Right lung (tissue), 5 donors: Measurements from ENCODE around the gene SEMA4C. TPM values are rescaled to one million over a fixed set of nuclear protein-coding genes. Genes with fewer than 3 reads are reported as not detected.
"Not testable (repeated sequence)": the region's sequence is repeated elsewhere in the genome, so short reads cannot be mapped to it uniquely, and the experiment has no call there.

Source experiments
- DNase-seq, 2 donors: peaks; one replicate each; pipeline ENCODE4 v3.0.0-alpha.2; 2013
- polyA plus RNA-seq, 5 donors: library from polyadenylated mRNA; unstranded; fragments of 120-200 nt; gene quantifications; one replicate each; pipeline versions ENCODE4 v1.2.1 to v1.2.3, GENCODE V29; 2013; ENCODE audit warnings: inconsistent platforms in 1 of 5, low replicate concordance in 1 of 5; ENCODE audit not compliant: insufficient read length in 5 of 5, insufficient read depth in 1 of 5

SEMA4C gene
- polyA plus RNA-seq, 5 donors, result 38.3 to 58.6 (median 47.0) TPM

DNA sequence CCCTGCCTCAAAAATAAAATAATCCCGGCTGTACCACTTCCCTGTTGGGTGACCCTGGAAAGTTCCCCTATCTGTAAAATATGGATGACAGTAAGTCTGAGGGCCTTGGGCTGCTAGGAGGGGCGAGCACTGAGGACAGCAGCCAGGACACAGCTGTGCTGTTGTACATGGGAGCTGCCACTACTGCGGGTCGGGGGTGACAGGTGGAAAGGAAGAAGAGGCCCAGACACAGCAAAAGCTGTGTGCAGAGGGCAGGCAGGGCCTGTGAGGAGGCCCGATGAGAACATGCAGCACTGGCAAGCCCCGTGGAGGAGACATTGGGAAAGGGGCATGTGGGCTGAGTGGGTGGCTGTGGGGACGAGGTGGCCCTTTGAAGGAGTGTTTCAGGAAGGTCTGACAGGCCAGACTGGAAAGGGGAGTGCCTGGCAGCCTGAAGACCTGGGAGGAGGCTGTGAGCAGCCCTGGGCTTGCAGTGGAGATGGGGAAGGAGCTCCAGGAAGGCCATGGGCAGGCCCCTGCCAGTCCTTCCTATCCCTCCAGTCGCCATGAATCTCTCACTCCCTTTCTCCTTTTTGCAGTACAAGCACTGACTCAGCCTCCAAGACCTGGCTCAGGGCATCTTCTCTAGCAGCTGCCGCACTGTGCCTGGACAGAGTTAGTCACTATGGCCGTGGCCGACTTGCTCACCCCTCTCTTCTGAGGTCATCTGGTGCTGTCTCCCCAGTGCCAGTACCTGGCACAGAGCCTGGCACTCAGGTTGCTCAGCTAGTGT, 28.9 kb upstream of the SEMA4C start:
- DNase-seq, result no peak

- no peak for DNase-seq
Observed at GRCh38 chr2:96898135-96898505, 28.2 kb upstream of the SEMA4C start.

DNA sequence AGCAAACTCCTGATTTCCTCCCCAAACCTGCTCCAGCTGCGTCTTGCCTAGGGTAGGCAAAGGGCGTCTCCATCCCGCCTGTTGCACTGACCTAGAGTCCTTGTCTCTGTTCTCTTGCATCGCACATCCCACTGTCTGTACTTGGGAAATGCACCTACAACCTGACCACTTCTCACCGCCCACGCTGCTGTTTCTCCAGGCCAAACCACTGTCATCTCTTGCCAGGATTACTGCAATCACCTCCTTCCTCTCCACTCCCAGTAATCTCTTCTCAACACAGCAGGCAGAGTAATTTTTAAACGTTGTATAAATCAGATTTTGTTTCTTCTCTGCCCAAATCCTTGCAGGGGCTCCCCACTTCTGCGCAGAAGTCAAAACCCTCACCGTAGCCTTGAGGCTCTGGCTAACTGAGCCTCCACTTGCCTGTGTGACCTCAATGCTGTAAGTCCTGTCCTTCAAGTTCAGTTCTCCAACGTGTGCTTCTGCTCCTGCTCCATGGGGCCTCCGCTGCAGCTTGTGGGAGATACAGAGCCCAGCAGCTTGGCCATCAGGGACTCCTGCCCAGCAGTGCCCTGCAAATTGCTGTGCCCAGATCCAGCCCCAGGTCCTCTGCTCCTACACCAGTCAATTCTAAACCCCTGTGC, 27.7 kb upstream of the SEMA4C start:
- no peak for DNase-seq

DNA sequence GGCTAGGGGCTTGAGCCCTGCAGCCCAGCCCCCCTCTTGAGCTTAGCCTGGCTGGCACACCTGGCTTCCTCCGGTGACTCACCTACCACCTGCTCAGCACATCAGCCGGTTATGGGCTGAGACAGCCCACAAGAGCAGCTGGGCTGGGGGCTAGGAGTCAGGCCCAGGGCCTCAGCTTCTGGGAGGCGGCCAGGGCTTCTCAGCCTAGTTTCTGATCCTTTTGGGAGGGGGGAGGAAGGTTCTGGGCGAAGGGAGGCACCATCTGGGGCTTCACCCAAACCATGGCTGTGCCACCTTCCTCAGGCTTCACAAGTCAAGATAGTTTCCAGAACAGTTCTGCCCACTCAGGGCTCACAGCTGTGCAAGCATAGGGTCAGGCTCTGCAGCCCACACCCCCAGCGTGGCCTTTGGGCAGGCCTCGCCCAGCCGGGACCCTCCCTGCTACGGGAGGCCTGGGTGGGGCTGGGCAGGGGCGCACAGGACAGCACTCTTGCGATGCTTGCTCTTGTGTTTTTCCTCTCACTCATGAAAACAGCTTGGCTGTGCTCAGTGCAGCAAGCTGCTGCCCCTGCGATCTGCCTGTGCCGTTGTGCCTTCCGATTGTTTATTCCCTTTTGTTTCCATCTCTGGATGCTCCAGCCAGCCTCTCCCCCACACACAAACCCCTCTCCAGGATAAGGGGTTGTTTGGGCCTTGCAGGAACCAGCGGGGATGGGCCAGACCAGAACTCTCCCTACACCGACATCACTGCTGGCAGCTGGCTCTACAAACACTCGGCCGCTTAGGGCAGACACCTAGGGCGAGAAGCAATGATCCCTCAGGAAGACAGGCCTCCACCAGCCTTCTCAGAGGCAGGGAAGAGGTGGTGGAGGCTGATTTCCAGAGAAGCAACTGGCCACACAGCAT, 26.1 kb upstream of the SEMA4C start:
- no peak for DNase-seq

GRCh38 chr2:96895032-96895745, 25.3 kb upstream of the SEMA4C start:
- DNase-seq, result no peak

DNA sequence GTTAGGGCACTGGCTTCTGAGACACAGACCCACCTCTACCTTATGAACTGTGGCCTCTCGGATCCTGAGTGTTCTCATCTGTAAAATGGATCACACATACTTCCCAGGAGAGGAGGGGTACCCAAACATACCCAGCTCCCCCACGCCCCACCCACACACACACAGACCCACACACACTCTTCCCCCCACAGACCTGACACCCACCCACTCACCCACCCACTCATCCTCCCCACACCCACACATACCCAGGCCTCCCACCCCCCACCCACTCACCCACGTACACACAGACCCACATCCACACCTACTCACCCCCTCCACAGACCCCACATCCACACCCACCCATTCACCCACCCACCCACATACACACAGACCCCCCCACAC, 24.3 kb upstream of the SEMA4C start:
- no peak for DNase-seq

DNA sequence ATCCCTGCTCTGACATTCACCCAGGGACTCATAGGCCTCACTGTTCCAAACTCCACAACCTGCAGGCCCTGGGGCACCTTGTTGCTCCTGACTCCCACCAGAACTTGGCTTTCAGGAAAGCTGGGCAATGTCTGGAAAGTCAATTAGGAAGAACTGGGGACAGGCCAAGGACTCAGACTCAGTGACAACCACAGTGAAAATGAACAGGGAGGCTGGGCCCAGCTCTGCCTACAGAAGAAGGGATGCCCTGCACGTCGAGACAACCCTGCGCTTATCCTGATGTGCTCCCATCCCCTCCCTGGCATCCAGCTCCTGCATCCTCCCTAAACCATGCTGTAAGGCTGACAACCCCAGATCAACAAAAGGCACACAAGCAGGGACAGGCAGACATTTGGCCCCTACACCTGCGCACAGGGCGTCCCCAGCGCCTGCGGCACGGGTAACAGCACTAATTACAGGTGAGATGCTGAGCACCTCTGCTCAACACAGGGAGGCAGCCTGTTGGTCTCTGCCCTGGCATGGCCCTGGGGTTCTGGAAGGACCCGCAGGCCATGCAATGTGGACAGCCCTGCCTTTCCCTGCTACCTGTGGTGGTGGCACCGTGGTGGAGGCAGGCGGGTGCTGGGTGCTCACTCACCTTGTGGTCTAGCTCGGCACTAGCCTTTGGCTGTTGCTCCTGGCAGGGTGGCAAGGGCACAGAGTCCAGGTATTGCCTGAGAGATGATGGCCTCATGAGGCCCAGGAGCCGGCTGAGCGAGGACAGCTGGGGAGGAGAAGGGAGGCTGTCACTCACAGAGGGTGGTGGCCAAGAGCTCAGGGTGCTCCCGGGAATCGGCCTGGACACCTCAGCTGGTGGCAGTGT, 23.6 kb upstream of the SEMA4C start:
- DNase-seq, result no peak

DNA sequence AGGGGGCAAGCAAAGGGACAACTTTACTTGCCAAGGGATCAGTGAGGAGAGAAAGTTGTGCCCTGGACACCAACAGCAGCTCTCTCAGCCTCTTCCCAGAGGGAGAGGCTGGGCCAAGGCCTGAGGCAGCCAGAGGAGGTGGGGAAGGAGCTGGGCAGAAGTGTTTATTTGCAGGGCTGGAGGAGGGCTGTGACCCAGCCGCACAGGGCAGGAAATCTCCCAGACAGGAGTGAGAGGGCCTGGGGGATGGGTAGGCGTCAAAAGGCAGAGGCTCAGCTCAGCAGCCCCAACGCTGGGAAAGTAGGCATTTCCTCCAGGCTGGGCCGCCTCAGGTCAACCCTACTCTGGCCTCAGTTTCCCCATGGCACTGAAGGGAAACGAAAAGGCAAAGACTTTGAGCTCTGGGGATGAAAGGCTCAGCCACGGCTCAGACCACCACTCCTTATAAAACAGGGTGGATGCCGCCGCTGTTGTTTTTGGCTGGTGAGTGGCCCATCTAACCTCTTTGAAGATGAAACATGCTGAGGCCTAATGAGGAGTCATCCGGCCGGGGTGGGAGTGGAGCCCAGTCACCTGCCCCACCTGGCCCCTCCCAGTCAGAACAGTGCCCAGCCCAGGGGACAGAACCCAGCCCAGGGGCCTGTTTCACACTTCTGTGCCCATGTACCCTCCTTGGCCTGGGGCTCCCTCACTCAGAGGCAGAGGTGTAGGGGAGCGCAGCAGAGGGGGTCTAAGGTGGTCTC, 21.9 kb upstream of the SEMA4C start:
- DNase-seq, result no peak

GRCh38 chr2:96890726-96891385, 21.0 kb upstream of the SEMA4C start:
- no peak for DNase-seq

GRCh38 chr2:96890252-96890651, 20.4 kb upstream of the SEMA4C start:
- DNase-seq, result no peak

GRCh38 chr2:96889502-96889901, 19.6 kb upstream of the SEMA4C start:
- not testable (repeated sequence) for DNase-seq

- no peak for DNase-seq
Observed at GRCh38 chr2:96888072-96889011, 18.5 kb upstream of the SEMA4C start.

DNA sequence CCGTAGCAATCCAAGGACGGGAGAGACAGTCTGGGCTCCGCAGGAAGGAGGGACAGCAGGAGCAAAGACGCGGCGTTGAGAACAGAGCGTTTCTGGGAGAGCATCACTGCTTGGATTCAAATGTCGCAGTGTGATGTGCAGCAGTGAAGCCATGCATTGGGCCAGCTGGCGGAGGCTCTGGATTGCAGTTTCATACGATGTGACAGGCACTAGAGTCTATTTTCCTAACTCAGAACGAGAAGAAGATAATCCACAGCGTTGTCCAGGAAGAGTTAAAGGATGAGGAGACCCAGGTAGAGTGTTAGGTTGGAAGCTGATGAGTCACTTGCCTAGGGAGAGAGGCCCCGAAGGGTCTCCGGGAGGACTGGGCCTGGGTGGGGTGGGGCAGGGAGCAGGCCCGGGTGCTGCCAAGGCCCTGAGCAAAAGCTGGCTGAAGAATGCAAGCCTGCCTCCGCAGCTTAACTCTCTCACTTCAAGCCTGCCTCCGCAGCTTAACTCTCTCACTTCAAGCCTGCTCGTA, 17.7 kb upstream of the SEMA4C start:
- peak in 1 of 2 donors; percentile 57 for DNase-seq

- DNase-seq, result no peak
Observed at GRCh38 chr2:96885432-96886347, 15.8 kb upstream of the SEMA4C start.

DNA sequence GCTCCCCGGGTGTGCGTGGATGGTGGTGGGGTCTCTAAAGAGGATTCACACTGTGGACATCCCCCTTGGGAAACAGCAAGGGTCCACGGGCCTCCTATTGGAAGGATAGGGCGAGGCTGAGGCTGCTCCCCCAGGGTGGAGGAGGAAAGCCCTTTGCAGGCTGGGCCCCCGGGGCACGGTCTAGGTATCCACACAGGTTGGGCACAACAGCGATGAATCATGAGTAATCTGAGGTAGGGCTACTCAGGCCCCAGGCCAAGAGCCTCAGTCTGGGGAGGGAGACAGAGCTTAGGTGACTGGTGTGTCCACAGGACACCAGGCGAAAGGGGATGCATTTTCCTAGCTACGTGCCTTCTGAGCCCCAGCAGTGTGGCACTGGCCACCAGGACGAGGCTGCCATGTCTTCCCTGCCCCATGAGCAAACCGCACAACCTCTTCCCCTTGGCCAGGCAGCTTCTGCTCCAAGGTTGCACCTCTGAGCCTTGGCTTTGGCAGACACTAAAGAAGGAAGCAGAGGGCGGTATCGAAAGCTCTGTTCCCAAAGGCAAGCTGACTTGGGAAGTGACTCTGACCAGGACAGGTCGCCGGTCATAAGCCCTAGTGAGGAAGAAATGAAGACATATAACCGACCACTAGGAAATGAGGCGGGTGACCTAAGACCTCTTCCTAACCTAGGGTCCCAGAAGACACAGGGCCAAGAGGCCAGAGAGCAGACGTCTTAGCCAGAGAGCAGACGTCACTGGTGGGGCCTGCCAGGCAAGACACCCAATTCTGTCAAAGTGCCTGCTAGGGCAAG, 14.6 kb upstream of the SEMA4C start:
- DNase-seq, result no peak

- no peak for DNase-seq
Observed at GRCh38 chr2:96883306-96883705, 13.4 kb upstream of the SEMA4C start.
